Measurements from ENCODE around the gene TMEM92.
A peak's percentile ranks its signal among the peaks of the same experiment; 100 is the strongest.
"Not testable (repeated sequence)": the region's sequence is repeated elsewhere in the genome, so short reads cannot be mapped to it uniquely, and the experiment has no call there.

TMEM92 gene

DNA sequence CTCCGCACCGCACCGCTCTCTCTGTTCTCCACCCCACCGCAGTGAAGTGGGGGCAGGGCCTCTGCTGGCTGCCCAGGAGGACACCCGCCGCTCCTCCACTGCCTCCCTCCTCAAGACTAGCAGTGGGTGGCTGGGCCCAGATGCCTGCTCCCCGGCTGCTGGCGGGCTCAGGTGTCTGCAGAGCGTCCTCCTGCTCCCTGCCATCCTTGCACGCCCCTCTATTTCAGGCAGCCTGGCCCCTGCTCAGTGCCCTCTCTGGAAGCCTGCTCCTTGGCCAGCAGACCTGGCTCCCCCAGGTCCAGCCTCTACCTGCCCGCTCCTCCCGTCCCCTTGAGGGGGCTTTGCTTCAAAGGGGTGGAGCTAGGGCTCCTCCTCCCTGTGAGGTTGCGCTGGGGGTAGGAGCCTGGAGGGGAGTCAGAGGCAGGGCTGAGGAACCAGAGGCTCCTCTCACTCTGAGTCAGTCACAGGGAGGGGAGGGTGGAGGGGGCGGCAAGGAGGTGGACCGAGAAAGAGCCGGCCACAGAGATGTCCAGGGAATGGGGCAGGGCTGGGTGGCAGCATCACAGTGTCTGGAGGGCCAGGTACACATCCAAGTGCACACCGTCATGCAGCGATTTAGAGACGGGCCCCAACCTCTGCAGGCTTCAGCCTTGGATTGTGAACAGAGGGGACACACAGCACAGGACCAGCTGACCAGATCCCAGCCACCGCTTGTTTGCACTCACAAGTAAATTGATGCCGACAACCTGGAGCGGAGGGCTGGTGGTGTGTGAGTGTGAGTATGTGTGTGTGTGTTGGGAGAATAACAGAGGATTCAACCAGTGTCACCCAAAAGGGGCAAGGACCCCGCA is 9.8 kb upstream of the TMEM92 start:
- Histone ChIP-seq H3K9me3 (ENCODE audit: control insufficient read depth, insufficient read depth, low read length) (no peaks in the 10 kb centered on the region), H3K4me1 (ENCODE audit: control insufficient read depth, insufficient read depth, low read length) (no peaks in the 10 kb centered on the region), H3K4me3 (ENCODE audit: low read depth, low read length) (peak overlapping the region; percentile 35), H3K9ac (ENCODE audit: low read depth, low read length) (no peak overlapping the region), H3K27me3 (ENCODE audit: control insufficient read depth, insufficient read depth, low read length) (no peaks in the 10 kb centered on the region), H3K36me3 (ENCODE audit: control insufficient read depth, insufficient read depth, low read length) (no peaks in the 10 kb centered on the region)

DNA sequence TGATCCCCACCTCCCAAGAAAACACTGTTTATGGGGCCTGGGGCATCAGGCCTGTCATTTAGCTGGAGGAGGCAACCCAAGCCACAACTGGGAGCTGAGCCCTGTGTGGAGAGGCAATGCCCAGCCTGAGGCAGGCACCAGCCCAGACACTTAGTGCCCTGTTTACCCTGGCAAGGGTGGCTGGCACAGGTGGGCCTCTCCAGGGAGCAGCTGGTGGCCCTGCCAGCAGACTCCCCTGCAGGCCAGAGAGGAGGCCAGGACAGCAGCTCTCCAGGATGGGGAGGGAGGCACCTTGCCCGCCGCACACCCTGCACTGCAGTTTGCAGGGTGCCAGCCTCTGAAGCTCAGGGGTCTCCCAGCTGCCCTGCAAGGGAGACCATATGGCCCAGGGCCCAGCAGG is 9.1 kb upstream of the TMEM92 start:
- Histone ChIP-seq H3K4me3 (ENCODE audit: low read depth, low read length) (no peak overlapping the region), H3K9me3 (ENCODE audit: control insufficient read depth, insufficient read depth, low read length) (no peaks in the 10 kb centered on the region), H3K36me3 (ENCODE audit: control insufficient read depth, insufficient read depth, low read length) (no peaks in the 10 kb centered on the region), H3K27me3 (ENCODE audit: control insufficient read depth, insufficient read depth, low read length) (no peaks in the 10 kb centered on the region), H3K4me1 (ENCODE audit: control insufficient read depth, insufficient read depth, low read length) (no peaks in the 10 kb centered on the region), H3K9ac (ENCODE audit: low read depth, low read length) (no peak overlapping the region)

DNA sequence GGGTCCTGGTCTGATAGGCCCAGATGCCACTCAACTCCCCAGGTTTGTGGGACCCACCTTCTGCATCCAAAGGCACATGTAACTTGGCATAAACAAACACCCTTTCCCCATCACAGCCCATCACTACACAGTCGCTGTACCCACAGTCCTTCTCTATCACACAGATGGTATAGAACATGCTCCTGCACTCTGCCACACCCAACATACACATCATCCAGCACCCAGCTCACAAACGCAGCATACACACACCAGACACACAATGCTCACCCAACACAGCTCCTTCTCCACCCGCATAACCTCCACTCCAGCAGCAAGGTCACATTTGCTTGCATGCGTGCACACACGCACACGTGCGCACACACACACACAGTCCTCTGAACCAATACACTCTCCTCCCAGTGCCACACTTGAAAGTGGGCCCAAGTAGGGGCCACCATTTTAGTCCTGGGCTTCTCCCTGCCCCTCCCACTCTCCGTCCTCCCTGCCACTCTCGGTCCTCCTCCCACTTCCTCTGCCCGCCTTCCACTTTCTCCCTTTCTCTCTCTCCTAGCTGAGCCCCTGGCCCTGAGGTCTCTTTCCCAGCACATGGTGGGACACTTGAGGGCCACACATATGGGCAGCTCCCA is 8.5 kb upstream of the TMEM92 start:
- Histone ChIP-seq H3K4me1 (ENCODE audit: control insufficient read depth, insufficient read depth, low read length) (no peaks in the 10 kb centered on the region), H3K4me3 (ENCODE audit: low read depth, low read length) (no peak overlapping the region), H3K27me3 (ENCODE audit: control insufficient read depth, insufficient read depth, low read length) (no peaks in the 10 kb centered on the region), H3K9ac (ENCODE audit: low read depth, low read length) (no peak overlapping the region), H3K9me3 (ENCODE audit: control insufficient read depth, insufficient read depth, low read length) (no peaks in the 10 kb centered on the region), H3K36me3 (ENCODE audit: control insufficient read depth, insufficient read depth, low read length) (no peaks in the 10 kb centered on the region)

DNA sequence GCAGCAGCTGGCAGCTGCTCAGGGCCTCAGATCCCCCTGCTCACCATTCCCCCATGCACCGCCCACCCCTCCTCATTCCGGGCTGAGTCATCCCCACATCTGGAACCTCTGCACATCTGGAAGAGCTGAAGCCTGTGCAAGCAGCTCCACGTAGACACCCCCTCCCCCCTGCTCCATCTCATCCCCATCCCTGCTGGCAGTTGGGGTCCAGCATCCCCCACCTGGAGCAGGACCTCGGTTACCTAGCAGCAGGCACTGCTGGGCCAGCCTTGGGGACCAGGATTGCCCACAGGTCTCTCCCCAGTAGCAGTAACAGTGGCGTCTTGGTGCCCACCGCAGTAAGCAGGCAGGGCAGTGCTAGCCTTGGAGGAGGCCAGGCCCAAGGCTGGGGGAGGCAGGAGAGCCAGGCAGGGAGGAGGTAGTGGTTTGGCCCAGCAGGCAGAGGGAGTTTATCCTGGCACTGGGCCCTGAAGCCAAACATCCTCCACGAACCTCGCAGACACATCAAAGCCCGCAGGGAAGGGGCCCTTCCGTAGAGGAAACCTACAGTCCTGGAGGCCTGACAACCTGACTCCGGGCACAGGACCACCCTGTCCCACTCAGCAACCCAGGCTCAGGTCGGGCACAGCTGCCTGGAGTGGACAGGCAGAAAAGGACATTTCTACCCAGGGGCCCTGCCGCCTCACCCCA is 7.7 kb upstream of the TMEM92 start:
- H3K27me3 ChIP-seq (ENCODE audit: control insufficient read depth, insufficient read depth, low read length), result no peaks in the 10 kb centered on the region
- no peaks in the 10 kb centered on the region for H3K4me1 ChIP-seq (ENCODE audit: control insufficient read depth, insufficient read depth, low read length)
- H3K9me3 ChIP-seq (ENCODE audit: control insufficient read depth, insufficient read depth, low read length), result no peaks in the 10 kb centered on the region
- no peaks in the 10 kb centered on the region for H3K36me3 ChIP-seq (ENCODE audit: control insufficient read depth, insufficient read depth, low read length)
- no peak overlapping the region for H3K9ac ChIP-seq (ENCODE audit: low read depth, low read length)
- no peak overlapping the region for H3K4me3 ChIP-seq (ENCODE audit: low read depth, low read length)

DNA sequence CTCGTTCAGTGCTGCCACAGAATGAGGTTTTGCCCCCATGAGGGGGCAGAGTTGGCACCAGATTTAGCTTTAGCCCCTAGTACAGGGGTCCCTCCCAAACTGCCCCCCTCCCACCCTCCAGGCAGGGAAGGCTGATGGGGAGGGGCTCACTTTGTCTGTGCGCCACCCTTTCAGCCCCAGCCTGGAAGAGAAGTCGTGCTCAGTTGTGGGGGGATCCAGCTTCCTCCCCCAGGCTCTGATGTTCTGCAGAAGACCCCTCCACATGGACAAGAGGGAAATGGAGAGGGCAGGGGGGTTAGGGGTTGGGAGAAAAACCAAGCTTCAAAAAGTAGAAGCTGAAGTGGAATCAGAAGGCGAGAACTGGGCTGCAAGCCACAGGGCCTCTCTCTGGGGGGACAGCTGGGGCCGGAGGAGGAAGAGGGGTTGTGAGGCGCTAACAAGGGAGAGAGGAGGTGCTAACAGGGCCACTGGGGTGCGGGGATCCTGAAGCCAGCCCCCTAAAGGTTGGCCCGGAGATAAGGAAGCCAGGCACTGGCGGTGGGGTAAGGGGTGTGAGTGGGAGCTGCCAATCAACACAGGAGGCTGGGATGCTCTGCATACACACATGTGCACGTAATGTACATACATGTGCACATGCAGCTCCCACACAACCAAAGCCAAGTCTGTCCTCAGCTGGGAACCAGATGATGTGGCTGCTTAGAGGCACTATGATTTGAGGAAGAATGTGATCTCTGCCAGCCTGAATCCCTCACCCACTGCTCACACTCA is 7.0 kb upstream of the TMEM92 start:
- no peaks in the 10 kb centered on the region for H3K9me3 ChIP-seq (ENCODE audit: control insufficient read depth, insufficient read depth, low read length)
- no peaks in the 10 kb centered on the region for H3K27me3 ChIP-seq (ENCODE audit: control insufficient read depth, insufficient read depth, low read length)
- H3K4me3 ChIP-seq (ENCODE audit: low read depth, low read length), result no peak overlapping the region
- H3K9ac ChIP-seq (ENCODE audit: low read depth, low read length), result no peak overlapping the region
- no peaks in the 10 kb centered on the region for H3K36me3 ChIP-seq (ENCODE audit: control insufficient read depth, insufficient read depth, low read length)
- no peaks in the 10 kb centered on the region for H3K4me1 ChIP-seq (ENCODE audit: control insufficient read depth, insufficient read depth, low read length)

DNA sequence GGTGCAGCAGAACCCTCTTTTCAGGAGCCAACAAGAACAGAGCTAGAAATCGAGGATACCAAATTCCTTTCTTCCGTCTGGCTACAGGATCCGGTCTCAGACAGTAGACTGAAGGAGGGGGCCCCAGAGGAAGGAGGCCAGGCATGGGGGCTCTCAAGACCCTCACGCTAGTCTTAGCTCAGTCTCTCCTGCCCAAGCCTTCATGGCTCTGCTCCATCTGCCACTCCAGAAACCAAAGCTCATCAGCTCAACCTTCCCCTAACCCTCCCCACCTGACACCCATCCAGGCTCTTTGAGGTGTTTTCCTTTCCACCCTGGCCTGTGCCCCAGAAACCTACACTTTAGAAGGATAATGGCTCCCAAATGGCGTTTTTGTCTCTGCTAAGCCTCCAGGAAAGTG is 6.2 kb upstream of the TMEM92 start:
- Histone ChIP-seq H3K27me3 (ENCODE audit: control insufficient read depth, insufficient read depth, low read length) (no peaks in the 10 kb centered on the region), H3K4me3 (ENCODE audit: low read depth, low read length) (no peak overlapping the region), H3K4me1 (ENCODE audit: control insufficient read depth, insufficient read depth, low read length) (peaks cover 4% of the 10 kb centered on the region), H3K36me3 (ENCODE audit: control insufficient read depth, insufficient read depth, low read length) (no peaks in the 10 kb centered on the region), H3K9me3 (ENCODE audit: control insufficient read depth, insufficient read depth, low read length) (no peaks in the 10 kb centered on the region), H3K9ac (ENCODE audit: low read depth, low read length) (no peak overlapping the region)

DNA sequence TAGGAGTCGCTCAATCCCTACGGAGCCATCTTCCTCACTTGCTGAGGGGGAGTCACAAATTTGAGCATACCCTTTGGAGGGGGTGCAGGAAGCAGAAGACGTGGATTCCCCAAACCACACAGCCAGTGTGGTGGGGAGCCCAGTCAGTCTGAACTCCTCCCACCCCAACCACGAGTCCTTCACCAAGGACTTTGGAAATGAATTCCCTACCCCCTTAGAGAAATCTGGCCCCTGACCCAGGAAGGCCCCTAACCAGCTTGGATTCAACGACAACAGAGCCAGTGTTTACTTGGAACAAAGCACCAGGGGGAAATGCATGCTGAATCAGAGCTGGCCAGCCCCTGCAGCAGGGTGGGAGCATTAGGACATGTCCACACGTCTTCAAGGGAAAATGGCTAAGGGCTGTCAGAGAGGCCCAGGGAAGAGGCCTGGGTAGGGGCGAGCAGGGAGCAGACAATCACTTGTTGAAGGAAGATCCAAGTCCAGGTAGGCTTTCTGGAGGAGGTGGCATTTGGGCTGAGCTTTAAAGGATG is 5.5 kb upstream of the TMEM92 start:
- Histone ChIP-seq H3K36me3 (ENCODE audit: control insufficient read depth, insufficient read depth, low read length) (no peaks in the 10 kb centered on the region), H3K9ac (ENCODE audit: low read depth, low read length) (no peak overlapping the region), H3K4me1 (ENCODE audit: control insufficient read depth, insufficient read depth, low read length) (peaks cover 5% of the 10 kb centered on the region), H3K27me3 (ENCODE audit: control insufficient read depth, insufficient read depth, low read length) (peaks cover 3% of the 10 kb centered on the region), H3K4me3 (ENCODE audit: low read depth, low read length) (no peak overlapping the region), H3K9me3 (ENCODE audit: control insufficient read depth, insufficient read depth, low read length) (no peaks in the 10 kb centered on the region)

DNA sequence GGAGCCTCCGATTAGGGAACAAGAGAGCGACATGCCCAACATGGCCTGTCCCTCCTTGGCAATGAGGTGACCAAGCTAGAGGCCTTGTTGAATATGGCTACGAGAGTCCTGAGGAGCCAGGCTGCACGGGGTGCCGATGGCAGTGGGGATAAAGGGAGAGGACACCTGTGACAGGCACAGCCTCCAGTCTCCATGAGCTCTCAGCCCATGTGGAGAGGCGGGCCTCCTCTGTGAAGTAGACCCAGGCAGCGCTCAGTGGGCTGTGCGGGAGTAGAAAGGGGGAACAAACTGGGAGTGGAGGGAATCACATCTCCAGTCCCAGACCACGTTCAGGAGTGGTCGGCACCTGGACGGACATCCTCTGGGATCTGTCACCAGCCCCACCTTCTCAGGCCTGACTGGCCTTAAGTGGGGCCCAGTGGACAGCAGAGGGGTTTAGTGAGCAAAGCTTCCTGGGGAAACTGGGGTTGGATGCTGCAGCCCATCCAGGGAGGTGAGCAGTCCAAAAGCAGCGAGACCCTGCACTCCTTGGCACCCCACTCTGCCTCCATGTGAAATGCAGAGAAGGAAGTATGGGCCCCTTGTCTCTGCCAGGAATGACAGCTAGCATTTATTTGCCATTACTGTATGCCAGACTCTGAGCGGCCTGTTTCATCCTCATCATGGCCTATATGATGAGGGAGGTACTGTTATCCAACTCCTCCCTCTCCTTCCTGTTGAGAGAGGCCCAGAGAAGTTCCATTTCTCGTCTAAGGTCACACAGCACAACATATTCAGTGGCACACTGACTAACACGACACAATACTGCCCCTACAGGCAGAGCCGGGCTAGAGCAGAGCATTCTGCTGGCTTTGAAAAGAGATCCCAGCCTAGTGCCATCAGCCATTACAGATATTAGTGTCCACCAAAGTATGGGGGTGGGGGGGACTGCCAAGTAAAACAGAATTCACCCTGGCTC is 4.5 kb upstream of the TMEM92 start:
- Histone ChIP-seq H3K27me3 (ENCODE audit: control insufficient read depth, insufficient read depth, low read length) (peaks cover 3% of the 10 kb centered on the region), H3K4me1 (ENCODE audit: control insufficient read depth, insufficient read depth, low read length) (peaks cover 8% of the 10 kb centered on the region), H3K36me3 (ENCODE audit: control insufficient read depth, insufficient read depth, low read length) (no peaks in the 10 kb centered on the region), H3K9ac (ENCODE audit: low read depth, low read length) (no peak overlapping the region), H3K4me3 (ENCODE audit: low read depth, low read length) (no peak overlapping the region), H3K9me3 (ENCODE audit: control insufficient read depth, insufficient read depth, low read length) (no peaks in the 10 kb centered on the region)

DNA sequence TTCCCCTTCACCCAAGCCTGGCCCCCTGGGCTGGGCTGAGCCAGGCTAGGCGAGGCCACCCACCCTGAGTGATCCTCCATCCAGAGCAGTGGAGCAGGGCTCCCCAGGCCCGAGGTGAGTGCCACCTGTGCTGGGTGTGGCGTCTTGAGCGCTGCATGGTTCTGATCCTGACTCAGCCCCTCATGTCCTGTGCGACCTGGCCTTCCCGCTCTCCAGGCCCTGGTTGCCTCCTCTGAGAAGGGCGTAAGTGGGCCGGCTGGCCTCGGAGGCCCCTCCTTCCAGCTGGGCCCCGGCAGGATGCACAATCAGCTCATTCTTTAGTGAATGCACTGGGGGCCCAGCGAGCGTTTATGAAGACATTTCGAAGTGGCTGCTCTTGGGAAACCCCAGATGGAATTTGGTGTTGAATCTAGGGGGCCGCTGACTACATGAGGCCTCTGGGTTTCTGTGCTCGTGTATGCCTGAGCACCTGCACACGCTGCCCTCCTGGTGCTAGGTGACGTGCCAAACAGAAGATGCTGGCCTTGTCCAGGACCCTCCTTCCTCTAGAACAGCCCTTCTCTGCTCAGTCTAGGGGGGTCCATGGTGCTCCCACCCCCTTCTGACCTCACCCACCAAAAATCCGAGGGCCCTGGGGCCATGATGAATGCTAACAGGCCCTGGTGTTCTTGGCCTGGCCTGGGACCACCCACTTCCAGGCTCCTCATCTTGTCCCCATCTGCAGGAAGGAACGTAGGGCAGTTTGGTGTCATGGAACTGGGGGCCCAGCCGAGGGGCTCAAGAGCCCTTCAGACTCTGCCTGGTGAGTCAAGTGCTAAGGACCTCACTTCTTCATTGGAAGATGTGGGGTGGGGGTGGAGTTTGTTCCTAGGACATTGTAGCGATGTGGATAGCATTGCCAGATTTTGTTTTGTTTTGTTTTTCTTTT is 3.6 kb upstream of the TMEM92 start:
- peaks cover 12% of the 10 kb centered on the region for H3K4me1 ChIP-seq (ENCODE audit: control insufficient read depth, insufficient read depth, low read length)
- no peaks in the 10 kb centered on the region for H3K9me3 ChIP-seq (ENCODE audit: control insufficient read depth, insufficient read depth, low read length)
- no peak overlapping the region for H3K9ac ChIP-seq (ENCODE audit: low read depth, low read length)

DNA sequence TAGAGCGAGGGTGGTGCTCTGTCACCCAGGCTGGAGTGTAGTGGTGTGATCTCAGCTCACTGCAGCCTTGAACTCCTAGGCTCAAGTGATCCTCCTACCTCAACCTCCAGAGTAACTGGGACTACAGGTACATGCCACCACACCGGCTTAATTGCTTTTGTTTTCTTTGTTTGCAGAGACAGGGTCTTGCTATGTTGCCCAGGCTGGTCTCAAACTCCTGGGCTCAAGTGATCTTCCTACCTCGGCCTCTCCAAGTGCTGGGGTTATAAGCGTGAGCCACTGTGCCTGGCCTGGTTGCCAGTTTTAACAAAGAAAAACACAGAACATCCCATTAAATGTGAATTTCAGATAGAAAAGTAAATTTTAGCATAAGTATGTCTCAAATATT is 2.9 kb upstream of the TMEM92 start:
- not testable (repeated sequence) for H3K36me3 ChIP-seq (ENCODE audit: control insufficient read depth, insufficient read depth, low read length); H3K4me3 ChIP-seq (ENCODE audit: low read depth, low read length); H3K27me3 ChIP-seq (ENCODE audit: control insufficient read depth, insufficient read depth, low read length); H3K9ac ChIP-seq (ENCODE audit: low read depth, low read length); H3K9me3 ChIP-seq (ENCODE audit: control insufficient read depth, insufficient read depth, low read length)
- peaks cover 12% of the 10 kb centered on the region for H3K4me1 ChIP-seq (ENCODE audit: control insufficient read depth, insufficient read depth, low read length)

More for the DNA sequence above, 3.6 kb upstream of the TMEM92 start:
- no peak overlapping the region for H3K4me3 ChIP-seq (ENCODE audit: low read depth, low read length)
- peaks cover 3% of the 10 kb centered on the region for H3K27me3 ChIP-seq (ENCODE audit: control insufficient read depth, insufficient read depth, low read length)
- H3K36me3 ChIP-seq (ENCODE audit: control insufficient read depth, insufficient read depth, low read length), result no peaks in the 10 kb centered on the region

All from iPS-15b (cell line).